WTC11 (cell line): ENCODE measurements around the gene FOXL2.

ENCODE experiments used
- CBFB ChIP-seq: sonication (generic); formaldehyde crosslinking; IDR thresholded peaks from 2 replicates; pipeline ENCODE4 v1.8.1; 2022; ENCODE audit warnings: mild to moderate bottlenecking, low read depth, missing genetic modification reagents
- GTF2I ChIP-seq: fragments of 250-450 bp; sonication (Bioruptor Pico); conservative IDR thresholded peaks from 2 replicates; pipeline ENCODE4 v1.4.0; 2021; ENCODE audit warnings: mild to moderate bottlenecking
- TEAD4 ChIP-seq: sonication (generic); formaldehyde crosslinking; IDR thresholded peaks from 2 replicates; pipeline ENCODE4 v1.8.0; 2022; ENCODE audit warnings: mild to moderate bottlenecking, missing genetic modification reagents
- TF ChIP-seq, protein P1 (sequence below): fragments of 200-600 bp; IDR thresholded peaks from 2 replicates; pipeline ENCODE4 v1.8.0; 2022; ENCODE audit warnings: antibody characterized with exemption
- TF ChIP-seq, protein P2 (sequence below): sonication (generic); formaldehyde crosslinking; IDR thresholded peaks from 2 replicates; pipeline ENCODE4 v1.8.0; 2023; ENCODE audit warnings: missing genetic modification reagents
- TF ChIP-seq, protein P3 (sequence below): sonication (generic); formaldehyde crosslinking; IDR thresholded peaks from 2 replicates; pipeline ENCODE4 v1.8.1; 2022; ENCODE audit warnings: low read depth, missing genetic modification reagents, borderline replicate concordance

DNA sequence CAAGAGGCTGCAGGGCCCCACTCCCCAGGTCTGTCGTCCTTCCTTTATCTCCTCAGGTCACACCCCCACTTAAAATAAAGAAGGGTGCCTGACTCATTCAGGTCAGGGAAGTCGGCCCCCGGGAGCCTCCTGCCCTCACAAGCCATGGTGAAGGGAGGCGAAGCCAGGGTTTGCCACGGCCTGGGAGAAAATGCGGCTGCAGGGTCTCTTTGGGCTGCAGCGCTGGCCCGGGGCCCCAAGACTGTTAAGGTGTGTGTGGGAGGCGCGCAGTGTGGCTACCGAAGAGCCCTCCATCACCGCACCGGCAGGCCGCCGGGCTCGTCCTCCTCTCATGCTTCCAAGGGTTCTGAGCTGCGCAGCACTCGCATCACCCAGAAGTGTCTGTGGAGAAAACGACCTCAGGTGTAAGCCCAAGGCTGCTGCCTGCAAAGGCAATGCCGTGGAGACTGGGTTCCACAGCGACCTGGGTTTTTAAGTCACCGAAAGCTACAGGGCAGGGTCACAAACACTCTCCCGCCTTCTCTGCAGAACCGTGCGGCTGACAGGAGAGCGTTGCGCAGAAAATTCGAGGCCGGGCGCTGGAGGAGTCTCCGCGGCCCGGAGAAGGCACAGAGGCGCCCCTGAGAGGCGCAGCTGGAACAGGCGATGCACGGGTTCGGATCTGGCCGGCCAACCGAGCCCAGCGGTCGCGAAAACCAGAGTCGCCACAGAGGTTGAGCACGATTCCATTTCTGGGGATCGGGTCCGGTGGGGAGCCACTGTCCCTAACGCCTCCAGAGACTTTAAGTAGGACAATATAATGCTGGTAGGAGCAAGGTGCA is 8.7 kb downstream of the FOXL2 start:
- TF ChIP-seq CBFB (CRISPR knock-in tag) (no peak), GTF2I (CRISPR knock-in tag) (no peak), TEAD4 (no peak)
- TF ChIP-seq, protein P1, sequence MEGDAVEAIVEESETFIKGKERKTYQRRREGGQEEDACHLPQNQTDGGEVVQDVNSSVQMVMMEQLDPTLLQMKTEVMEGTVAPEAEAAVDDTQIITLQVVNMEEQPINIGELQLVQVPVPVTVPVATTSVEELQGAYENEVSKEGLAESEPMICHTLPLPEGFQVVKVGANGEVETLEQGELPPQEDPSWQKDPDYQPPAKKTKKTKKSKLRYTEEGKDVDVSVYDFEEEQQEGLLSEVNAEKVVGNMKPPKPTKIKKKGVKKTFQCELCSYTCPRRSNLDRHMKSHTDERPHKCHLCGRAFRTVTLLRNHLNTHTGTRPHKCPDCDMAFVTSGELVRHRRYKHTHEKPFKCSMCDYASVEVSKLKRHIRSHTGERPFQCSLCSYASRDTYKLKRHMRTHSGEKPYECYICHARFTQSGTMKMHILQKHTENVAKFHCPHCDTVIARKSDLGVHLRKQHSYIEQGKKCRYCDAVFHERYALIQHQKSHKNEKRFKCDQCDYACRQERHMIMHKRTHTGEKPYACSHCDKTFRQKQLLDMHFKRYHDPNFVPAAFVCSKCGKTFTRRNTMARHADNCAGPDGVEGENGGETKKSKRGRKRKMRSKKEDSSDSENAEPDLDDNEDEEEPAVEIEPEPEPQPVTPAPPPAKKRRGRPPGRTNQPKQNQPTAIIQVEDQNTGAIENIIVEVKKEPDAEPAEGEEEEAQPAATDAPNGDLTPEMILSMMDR = no peak
- TF ChIP-seq, protein P2, sequence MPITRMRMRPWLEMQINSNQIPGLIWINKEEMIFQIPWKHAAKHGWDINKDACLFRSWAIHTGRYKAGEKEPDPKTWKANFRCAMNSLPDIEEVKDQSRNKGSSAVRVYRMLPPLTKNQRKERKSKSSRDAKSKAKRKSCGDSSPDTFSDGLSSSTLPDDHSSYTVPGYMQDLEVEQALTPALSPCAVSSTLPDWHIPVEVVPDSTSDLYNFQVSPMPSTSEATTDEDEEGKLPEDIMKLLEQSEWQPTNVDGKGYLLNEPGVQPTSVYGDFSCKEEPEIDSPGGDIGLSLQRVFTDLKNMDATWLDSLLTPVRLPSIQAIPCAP (CRISPR knock-in tag) = no peak
- TF ChIP-seq, protein P3, sequence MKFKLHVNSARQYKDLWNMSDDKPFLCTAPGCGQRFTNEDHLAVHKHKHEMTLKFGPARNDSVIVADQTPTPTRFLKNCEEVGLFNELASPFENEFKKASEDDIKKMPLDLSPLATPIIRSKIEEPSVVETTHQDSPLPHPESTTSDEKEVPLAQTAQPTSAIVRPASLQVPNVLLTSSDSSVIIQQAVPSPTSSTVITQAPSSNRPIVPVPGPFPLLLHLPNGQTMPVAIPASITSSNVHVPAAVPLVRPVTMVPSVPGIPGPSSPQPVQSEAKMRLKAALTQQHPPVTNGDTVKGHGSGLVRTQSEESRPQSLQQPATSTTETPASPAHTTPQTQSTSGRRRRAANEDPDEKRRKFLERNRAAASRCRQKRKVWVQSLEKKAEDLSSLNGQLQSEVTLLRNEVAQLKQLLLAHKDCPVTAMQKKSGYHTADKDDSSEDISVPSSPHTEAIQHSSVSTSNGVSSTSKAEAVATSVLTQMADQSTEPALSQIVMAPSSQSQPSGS (CRISPR knock-in tag) = no peak
